ENCODE results near the gene BCL7A.

GRCh38 chr12:122031342-122032216, 9.9 kb downstream of the BCL7A start:
- TF ChIP-seq, protein P1, sequence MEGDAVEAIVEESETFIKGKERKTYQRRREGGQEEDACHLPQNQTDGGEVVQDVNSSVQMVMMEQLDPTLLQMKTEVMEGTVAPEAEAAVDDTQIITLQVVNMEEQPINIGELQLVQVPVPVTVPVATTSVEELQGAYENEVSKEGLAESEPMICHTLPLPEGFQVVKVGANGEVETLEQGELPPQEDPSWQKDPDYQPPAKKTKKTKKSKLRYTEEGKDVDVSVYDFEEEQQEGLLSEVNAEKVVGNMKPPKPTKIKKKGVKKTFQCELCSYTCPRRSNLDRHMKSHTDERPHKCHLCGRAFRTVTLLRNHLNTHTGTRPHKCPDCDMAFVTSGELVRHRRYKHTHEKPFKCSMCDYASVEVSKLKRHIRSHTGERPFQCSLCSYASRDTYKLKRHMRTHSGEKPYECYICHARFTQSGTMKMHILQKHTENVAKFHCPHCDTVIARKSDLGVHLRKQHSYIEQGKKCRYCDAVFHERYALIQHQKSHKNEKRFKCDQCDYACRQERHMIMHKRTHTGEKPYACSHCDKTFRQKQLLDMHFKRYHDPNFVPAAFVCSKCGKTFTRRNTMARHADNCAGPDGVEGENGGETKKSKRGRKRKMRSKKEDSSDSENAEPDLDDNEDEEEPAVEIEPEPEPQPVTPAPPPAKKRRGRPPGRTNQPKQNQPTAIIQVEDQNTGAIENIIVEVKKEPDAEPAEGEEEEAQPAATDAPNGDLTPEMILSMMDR (IDR thresholded peaks at IDR 0.05): peak in 5 of 7 experiments; percentile 51 to 86 (median 75)
- TF ChIP-seq POLR2A (IDR thresholded peaks at IDR 0.05): no peak

Measured in stomach (tissue), 4 donors.